ENCODE results near the gene CXCL1. TPM values are rescaled to one million over a fixed set of nuclear protein-coding genes. Genes with fewer than 3 reads are reported as not detected.
A peak's percentile ranks its signal among the peaks of the same experiment; 100 is the strongest.

CXCL1 gene
- total and polyA plus RNA-seq, 4 donors: 1.6 to 4.6 (median 2.4) TPM; not detected in 1

DNA sequence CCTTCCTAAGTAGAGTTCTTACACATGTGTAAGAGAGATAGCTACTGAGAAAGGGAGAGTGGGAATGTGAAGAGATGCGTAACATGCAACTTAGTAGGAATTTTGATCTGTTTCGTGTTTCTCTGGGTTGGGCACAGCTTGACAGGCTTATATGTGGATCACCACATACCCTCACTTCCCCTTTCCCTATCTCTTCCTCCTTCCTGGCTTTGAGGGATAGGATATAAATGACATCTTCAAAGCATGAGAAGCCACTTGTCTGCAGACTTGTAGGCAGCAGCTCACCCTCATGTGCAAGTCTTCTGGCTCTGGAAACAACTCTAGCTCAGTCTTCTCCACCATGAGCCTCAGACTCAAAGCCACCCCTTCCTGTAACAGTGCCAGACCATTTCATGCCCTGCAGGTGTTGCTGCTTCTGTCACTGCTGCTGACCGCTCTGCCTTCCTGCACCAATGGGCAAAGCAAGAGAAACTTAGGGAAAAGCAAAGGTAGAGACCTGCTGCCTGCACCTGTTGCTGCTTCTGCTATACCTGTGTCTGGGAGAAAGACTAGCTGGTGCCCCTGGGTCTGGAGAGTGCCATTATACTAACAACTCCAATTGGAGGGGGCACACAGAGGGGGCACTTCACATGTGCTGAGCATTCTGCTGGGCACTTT is 21.5 kb upstream of the CXCL1 start:
- no peak for ATAC-seq (ENCODE audit: low FRiP score)
- peaks cover 0 to 4% of the 10 kb centered on the region in 2 donors for H3K27me3 ChIP-seq (ENCODE audit: control insufficient read depth in 1 of 2, insufficient read depth in 2 of 2, low read length in 1 of 2)
- no peak for DNase-seq
- intact Hi-C loops (cut with DNase I): no loop called here
- H3K4me1 ChIP-seq (ENCODE audit: control insufficient read depth in 1 of 2, insufficient read depth in 2 of 2, low read length in 2 of 2): no peaks in the 10 kb centered on the region
- H3K9me3 ChIP-seq (ENCODE audit: control insufficient read depth, low read length): no peaks in the 10 kb centered on the region
- H3K36me3 ChIP-seq (ENCODE audit: control insufficient read depth in 1 of 2, insufficient read depth in 2 of 2, low read length in 1 of 2): no peaks in the 10 kb centered on the region
- no peak overlapping the region for H3K27ac ChIP-seq (ENCODE audit: low read depth in 1 of 2, low read length in 2 of 2)
- WGBS, 2 donors: 87 to 91% methylated on average over 3 of the region's 3 CpGs
- no peak overlapping the region for H3K4me3 ChIP-seq (ENCODE audit: low read length in 2 of 2)

DNA sequence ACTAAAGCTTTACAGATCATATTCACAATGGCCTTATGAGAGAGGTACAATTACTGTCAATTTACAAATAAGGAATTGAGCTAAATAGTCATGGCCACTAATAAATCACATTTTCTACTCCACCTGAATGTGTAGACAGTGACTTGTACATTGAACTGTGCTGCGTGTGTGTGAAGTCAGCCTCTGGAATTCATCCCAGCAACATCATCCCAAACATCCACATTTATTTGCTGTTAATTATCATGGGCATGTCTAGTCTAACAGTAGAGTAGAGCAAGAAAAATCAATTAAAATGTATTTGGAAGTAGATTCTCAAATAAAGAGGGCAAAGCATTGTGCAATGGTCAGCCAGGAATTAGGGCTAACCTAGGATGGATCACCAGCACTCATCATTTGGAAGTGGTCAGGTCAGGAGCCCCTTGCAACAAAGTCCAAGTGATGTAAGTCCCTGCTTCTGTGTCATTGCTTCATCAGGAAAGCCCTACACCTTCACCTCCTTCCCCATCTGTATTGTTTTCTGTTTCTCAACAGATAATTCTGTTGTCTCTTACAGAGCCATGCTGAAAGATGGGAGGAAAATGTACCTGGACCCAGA is 20.9 kb upstream of the CXCL1 start:
- DNase-seq (no peak), ATAC-seq (ENCODE audit: low FRiP score) (no peak)
- Histone ChIP-seq H3K4me1 (ENCODE audit: control insufficient read depth in 1 of 2, insufficient read depth in 2 of 2, low read length in 2 of 2) (no peaks in the 10 kb centered on the region), H3K9me3 (ENCODE audit: control insufficient read depth, low read length) (no peaks in the 10 kb centered on the region), H3K4me3 (ENCODE audit: low read length in 2 of 2) (no peak overlapping the region), H3K27me3 (ENCODE audit: control insufficient read depth in 1 of 2, insufficient read depth in 2 of 2, low read length in 1 of 2) (peaks cover 0 to 4% of the 10 kb centered on the region in 2 donors), H3K36me3 (ENCODE audit: control insufficient read depth in 1 of 2, insufficient read depth in 2 of 2, low read length in 1 of 2) (no peaks in the 10 kb centered on the region), H3K27ac (ENCODE audit: low read depth in 1 of 2, low read length in 2 of 2) (no peak overlapping the region)
- WGBS, 2 donors: 74 to 83% methylated on average over 1 of the region's 1 CpG
- intact Hi-C loops (cut with DNase I): no loop called here

DNA sequence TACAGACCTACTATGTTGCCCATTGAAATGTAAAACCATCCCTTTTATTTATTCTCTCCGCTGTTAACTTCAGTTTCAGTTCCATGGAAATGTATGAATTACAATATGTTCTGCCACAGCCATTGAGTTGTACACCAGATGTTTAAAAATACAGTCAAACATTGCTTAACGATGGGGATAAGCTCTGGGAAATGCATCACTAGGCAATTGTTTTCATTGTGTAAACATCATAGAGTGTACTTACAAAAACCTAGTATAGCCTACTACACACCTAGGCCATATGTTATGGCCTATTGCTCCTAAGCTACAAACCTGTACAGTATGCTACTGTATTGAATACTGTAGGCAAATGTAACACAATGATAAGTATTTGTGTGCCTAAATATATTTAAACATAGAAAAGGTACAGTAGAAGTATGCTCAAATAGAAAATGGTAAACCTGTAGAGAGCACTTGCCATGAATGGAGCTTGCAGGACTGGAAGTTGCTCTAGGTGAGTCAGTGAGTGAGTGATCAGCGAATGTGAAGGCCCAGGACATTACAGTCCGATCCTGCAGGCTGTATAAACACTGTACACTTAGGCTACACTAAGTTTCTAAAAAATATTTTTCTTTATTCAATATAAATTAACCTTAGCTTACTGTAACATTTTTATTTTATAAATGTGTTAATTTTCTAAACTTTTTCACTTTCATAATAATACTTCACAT is 18.8 kb upstream of the CXCL1 start:
- 80 to 90% methylated on average over 4 of the region's 4 CpGs for WGBS, 2 donors
- H3K27me3 ChIP-seq (ENCODE audit: control insufficient read depth in 1 of 2, insufficient read depth in 2 of 2, low read length in 1 of 2): peaks cover 0 to 4% of the 10 kb centered on the region in 2 donors
- H3K9me3 ChIP-seq (ENCODE audit: control insufficient read depth, low read length): no peaks in the 10 kb centered on the region
- H3K36me3 ChIP-seq (ENCODE audit: control insufficient read depth in 1 of 2, insufficient read depth in 2 of 2, low read length in 1 of 2): no peaks in the 10 kb centered on the region
- no peak overlapping the region for H3K4me3 ChIP-seq (ENCODE audit: low read length in 2 of 2)
- H3K27ac ChIP-seq (ENCODE audit: low read depth in 1 of 2, low read length in 2 of 2): no peak overlapping the region
- intact Hi-C loops (cut with DNase I): no loop called here
- DNase-seq: no peak
- no peak for ATAC-seq (ENCODE audit: low FRiP score)
- no peaks in the 10 kb centered on the region for H3K4me1 ChIP-seq (ENCODE audit: control insufficient read depth in 1 of 2, insufficient read depth in 2 of 2, low read length in 2 of 2)

DNA sequence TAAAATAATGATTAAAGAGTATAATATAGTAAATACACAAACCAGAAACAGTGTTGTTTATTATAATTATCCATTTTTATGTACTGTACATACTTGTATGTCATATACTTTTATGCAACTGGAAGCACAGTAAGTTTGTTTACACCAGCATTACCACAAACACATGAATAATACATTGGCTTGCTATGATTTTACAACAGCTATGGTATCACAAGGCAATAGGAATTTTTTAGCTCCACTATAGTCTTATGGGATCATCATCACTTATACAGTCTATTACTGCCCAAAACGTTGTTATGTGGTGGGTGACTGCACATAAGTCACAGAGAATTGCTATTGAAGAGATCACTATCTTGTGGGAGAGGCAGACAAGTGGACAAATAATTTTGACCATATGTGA is 17.9 kb upstream of the CXCL1 start:
- no peak for ATAC-seq (ENCODE audit: low FRiP score)
- Histone ChIP-seq H3K27ac (ENCODE audit: low read depth in 1 of 2, low read length in 2 of 2) (no peak overlapping the region), H3K4me1 (ENCODE audit: control insufficient read depth in 1 of 2, insufficient read depth in 2 of 2, low read length in 2 of 2) (no peaks in the 10 kb centered on the region), H3K27me3 (ENCODE audit: control insufficient read depth in 1 of 2, insufficient read depth in 2 of 2, low read length in 1 of 2) (peaks cover 0 to 4% of the 10 kb centered on the region in 2 donors), H3K9me3 (ENCODE audit: control insufficient read depth, low read length) (no peaks in the 10 kb centered on the region), H3K4me3 (ENCODE audit: low read length in 2 of 2) (no peak overlapping the region), H3K36me3 (ENCODE audit: control insufficient read depth in 1 of 2, insufficient read depth in 2 of 2, low read length in 1 of 2) (no peaks in the 10 kb centered on the region)
- 58 to 65% methylated on average over 1 of the region's 1 CpG for WGBS, 2 donors
- no peak for DNase-seq
- intact Hi-C loops (cut with DNase I): no loop called here

DNA sequence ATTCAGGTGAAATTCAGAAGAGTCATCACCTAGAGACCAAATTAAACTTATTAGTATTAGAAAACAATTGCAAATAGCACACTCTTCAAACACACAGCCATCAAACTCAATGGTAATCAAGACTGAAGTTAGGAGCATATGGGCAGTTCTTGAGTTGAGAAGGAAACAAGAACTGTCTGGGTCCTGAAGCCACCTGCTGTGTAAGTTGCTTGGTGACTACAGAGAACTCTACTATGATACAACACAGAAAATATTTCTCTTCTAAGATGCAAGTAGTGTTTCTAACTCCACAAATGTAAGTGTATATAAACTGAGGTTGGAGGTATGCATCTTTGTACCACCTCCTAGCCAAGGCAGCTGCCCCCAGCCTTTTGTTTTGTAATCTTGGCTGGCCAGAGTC is 16.4 kb upstream of the CXCL1 start:
- no peak for ATAC-seq (ENCODE audit: low FRiP score)
- no peak for DNase-seq
- Histone ChIP-seq H3K4me3 (ENCODE audit: low read length in 2 of 2) (no peak overlapping the region), H3K27ac (ENCODE audit: low read depth in 1 of 2, low read length in 2 of 2) (no peak overlapping the region), H3K27me3 (ENCODE audit: control insufficient read depth in 1 of 2, insufficient read depth in 2 of 2, low read length in 1 of 2) (peaks cover 0 to 2% of the 10 kb centered on the region in 2 donors), H3K9me3 (ENCODE audit: control insufficient read depth, low read length) (no peaks in the 10 kb centered on the region), H3K4me1 (ENCODE audit: control insufficient read depth in 1 of 2, insufficient read depth in 2 of 2, low read length in 2 of 2) (no peaks in the 10 kb centered on the region), H3K36me3 (ENCODE audit: control insufficient read depth in 1 of 2, insufficient read depth in 2 of 2, low read length in 1 of 2) (no peaks in the 10 kb centered on the region)
- intact Hi-C loops (cut with DNase I): no loop called here

DNA sequence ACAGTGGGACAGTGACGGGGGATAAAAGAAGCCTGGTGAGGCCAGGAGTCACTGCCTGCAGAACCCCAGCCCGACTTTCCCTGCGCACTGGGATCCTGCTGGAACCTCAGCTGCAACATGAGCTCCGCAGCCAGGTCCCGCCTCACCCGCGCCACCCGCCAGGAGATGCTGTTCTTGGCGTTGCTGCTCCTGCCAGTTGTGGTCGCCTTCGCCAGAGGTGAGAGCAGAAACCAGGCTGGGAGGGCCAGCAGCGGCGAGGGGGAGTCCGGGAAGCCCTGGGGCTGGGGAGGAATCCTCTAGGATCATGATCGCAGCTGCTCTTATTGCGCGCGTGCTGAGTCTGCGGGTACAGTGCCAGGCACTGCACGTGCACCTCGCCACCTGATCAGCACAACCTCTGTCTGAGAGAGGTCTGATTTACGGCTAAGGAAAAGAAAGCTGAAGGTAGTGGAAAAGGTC is 15.9 kb upstream of the CXCL1 start, which contains the start of gene PF4V1:
Gene PF4V1 (plus strand): TSS at position 51 of the 459 bp plus-strand sequence. CDS start 67 bp downstream, at position 118.
- DNase-seq: peak; percentile 52 to 74
- H3K27me3 ChIP-seq (ENCODE audit: control insufficient read depth in 1 of 2, insufficient read depth in 2 of 2, low read length in 1 of 2): peaks cover 0 to 2% of the 10 kb centered on the region in 2 donors
- intact Hi-C loops (cut with DNase I): no loop called here
- H3K4me1 ChIP-seq (ENCODE audit: control insufficient read depth in 1 of 2, insufficient read depth in 2 of 2, low read length in 2 of 2): no peaks in the 10 kb centered on the region
- WGBS, 2 donors: 12 to 15% methylated on average over 22 of the region's 22 CpGs
- ATAC-seq (ENCODE audit: low FRiP score): peak; percentile 44
- no peak within 1 kb of the TSS for H3K27ac ChIP-seq (ENCODE audit: low read depth in 1 of 2, low read length in 2 of 2)
- no peaks in the 10 kb centered on the region for H3K36me3 ChIP-seq (ENCODE audit: control insufficient read depth in 1 of 2, insufficient read depth in 2 of 2, low read length in 1 of 2)
- H3K4me3 ChIP-seq (ENCODE audit: low read length in 2 of 2): no peak within 1 kb of the TSS
- H3K9me3 ChIP-seq (ENCODE audit: control insufficient read depth, low read length): no peaks in the 10 kb centered on the region

DNA sequence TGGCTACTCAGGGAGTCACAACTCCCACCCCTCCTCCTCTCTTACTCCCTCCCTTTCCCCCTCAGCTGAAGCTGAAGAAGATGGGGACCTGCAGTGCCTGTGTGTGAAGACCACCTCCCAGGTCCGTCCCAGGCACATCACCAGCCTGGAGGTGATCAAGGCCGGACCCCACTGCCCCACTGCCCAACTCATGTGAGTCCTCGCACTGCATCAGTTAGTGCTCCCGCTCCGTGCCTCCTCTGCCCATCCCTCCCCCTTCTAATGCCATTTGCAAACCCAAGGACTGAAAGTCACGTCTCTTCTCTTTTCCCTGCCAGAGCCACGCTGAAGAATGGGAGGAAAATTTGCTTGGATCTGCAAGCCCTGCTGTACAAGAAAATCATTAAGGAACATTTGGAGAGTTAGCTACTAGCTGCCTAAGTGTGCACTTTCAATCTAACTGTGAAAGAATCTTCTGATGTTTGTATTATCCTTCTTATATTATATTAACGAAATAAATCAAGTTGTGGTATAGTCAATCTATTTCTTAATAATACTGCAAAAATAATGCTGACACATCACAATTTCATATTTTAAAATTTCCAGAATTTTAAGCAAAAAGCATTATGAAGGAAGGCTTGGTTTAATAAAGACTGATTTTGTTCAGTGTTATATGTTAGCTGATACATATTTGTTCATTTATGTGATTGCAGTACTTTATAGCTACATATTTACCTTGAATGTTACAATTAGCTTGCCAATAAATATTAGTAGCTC is 15.3 kb upstream of the CXCL1 start:
- Histone ChIP-seq H3K4me3 (ENCODE audit: low read length in 2 of 2) (no peak overlapping the region), H3K27me3 (ENCODE audit: control insufficient read depth in 1 of 2, insufficient read depth in 2 of 2, low read length in 1 of 2) (peaks cover 0 to 2% of the 10 kb centered on the region in 2 donors), H3K4me1 (ENCODE audit: control insufficient read depth in 1 of 2, insufficient read depth in 2 of 2, low read length in 2 of 2) (no peaks in the 10 kb centered on the region), H3K9me3 (ENCODE audit: control insufficient read depth, low read length) (no peaks in the 10 kb centered on the region), H3K27ac (ENCODE audit: low read depth in 1 of 2, low read length in 2 of 2) (no peak overlapping the region), H3K36me3 (ENCODE audit: control insufficient read depth in 1 of 2, insufficient read depth in 2 of 2, low read length in 1 of 2) (no peaks in the 10 kb centered on the region)
- ATAC-seq (ENCODE audit: low FRiP score): no peak
- intact Hi-C loops (cut with DNase I): no loop called here
- 27 to 29% methylated on average over 8 of the region's 8 CpGs for WGBS, 2 donors
- no peak for DNase-seq

DNA sequence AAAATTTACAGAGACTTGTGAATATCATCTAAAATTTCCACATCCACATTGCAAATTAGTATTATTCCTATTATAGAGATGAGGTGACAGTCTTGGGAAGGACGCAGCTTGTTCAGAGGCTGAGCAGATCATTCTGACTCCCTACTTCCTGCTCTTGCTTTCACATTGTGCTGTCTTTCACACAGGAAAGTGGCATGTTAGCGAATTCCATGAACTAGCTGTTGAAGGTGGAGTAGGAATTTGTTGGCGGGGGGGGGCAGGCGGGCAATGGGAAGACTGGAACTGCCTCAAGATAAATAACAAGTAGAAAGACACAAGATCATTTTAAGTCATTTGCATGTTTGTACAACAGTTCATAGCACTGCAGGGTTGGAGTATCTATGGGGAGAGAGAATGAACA is 13.8 kb upstream of the CXCL1 start:
- Histone ChIP-seq H3K27ac (ENCODE audit: low read depth in 1 of 2, low read length in 2 of 2) (no peak overlapping the region), H3K36me3 (ENCODE audit: control insufficient read depth in 1 of 2, insufficient read depth in 2 of 2, low read length in 1 of 2) (no peaks in the 10 kb centered on the region), H3K4me3 (ENCODE audit: low read length in 2 of 2) (no peak overlapping the region), H3K27me3 (ENCODE audit: control insufficient read depth in 1 of 2, insufficient read depth in 2 of 2, low read length in 1 of 2) (peaks cover 0 to 2% of the 10 kb centered on the region in 2 donors), H3K4me1 (ENCODE audit: control insufficient read depth in 1 of 2, insufficient read depth in 2 of 2, low read length in 2 of 2) (no peaks in the 10 kb centered on the region), H3K9me3 (ENCODE audit: control insufficient read depth, low read length) (no peaks in the 10 kb centered on the region)
- ATAC-seq (ENCODE audit: low FRiP score): no peak
- intact Hi-C loops (cut with DNase I): no loop called here
- no peak for DNase-seq
- 14 to 43% methylated on average over 4 of the region's 4 CpGs for WGBS, 2 donors

All from aorta (tissue), 5 donors.